ENCODE data around the gene PIK3R3. TPM values are rescaled to one million over a fixed set of nuclear protein-coding genes. Genes with fewer than 3 reads are reported as not detected.

PIK3R3 gene
- total and polyA plus RNA-seq, 8 donors, result 3.4 to 33.8 (median 12.4) TPM

GRCh38 chr1:45999507-45999906, 132.9 kb downstream of the PIK3R3 start:
- WGBS, 5 donors, result 91 to 97% (median 95%) methylated on average over 2 of the region's 2 CpGs
- intact Hi-C loops (cut with DNase I; ENCODE audit: low total_unique reads), result no loop called here
- Histone ChIP-seq H3K36me3 (peaks cover 0 to 10% (median 5%) of the 10 kb centered on the region in 4 donors), H3K4me3 (no peak overlapping the region), H3K27me3 (no peaks in the 10 kb centered on the region), H3K9me3 (no peaks in the 10 kb centered on the region), H3K4me1 (no peaks in the 10 kb centered on the region), H3K27ac (no peak overlapping the region)
- no peak for TF ChIP-seq POLR2AphosphoS5 (IDR thresholded peaks at IDR 0.05)
- TF ChIP-seq POLR2A (IDR thresholded peaks at IDR 0.05), result no peak
- TF ChIP-seq EP300 (IDR thresholded peaks at IDR 0.05), result no peak
- TF ChIP-seq CTCF (IDR thresholded peaks at IDR 0.05), result no peak
- no peak for DNase-seq

GRCh38 chr1:45998020-45998617, 134.3 kb downstream of the PIK3R3 start:
- peaks cover 0 to 8% (median 5%) of the 10 kb centered on the region in 4 donors for H3K36me3 ChIP-seq
- TF ChIP-seq EP300 (IDR thresholded peaks at IDR 0.05) (no peak), CTCF (IDR thresholded peaks at IDR 0.05) (no peak), POLR2AphosphoS5 (IDR thresholded peaks at IDR 0.05) (no peak)
- 61 to 73% (median 62%) methylated on average over 3 of the region's 3 CpGs for WGBS, 5 donors
- DNase-seq, result no peak
- intact Hi-C loops (cut with DNase I; ENCODE audit: low total_unique reads), result no loop called here
- no peak overlapping the region for H3K27ac ChIP-seq
- H3K4me1 ChIP-seq, result no peaks in the 10 kb centered on the region
- H3K9me3 ChIP-seq, result no peaks in the 10 kb centered on the region
- H3K27me3 ChIP-seq, result no peaks in the 10 kb centered on the region
- H3K4me3 ChIP-seq, result no peak overlapping the region

DNA sequence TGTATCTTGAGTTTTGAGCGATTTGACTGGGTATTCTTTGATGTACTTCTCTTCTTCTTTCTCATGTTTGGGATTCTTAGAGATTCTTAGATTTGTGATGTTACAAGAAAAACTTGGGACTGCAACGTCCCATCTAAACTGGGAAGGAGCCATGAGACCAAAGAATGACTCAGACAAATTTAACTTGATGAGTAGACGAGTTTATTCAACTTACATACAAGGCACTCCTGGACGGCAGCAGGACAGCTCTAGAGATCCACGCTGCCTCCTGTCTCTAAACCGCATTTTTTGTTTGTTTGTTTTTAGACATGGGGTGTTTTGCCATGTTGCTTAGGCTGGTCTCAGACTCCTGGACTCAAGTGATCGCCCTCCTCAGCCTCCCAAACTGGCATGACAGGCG, 137.1 kb downstream of the PIK3R3 start:
- intact Hi-C loops (cut with DNase I; ENCODE audit: low total_unique reads), result no loop called here
- no peak for DNase-seq
- H3K27me3 ChIP-seq, result no peaks in the 10 kb centered on the region
- no peak overlapping the region for H3K27ac ChIP-seq
- TF ChIP-seq CTCF (IDR thresholded peaks at IDR 0.05) (no peak), EP300 (IDR thresholded peaks at IDR 0.05) (no peak), POLR2AphosphoS5 (IDR thresholded peaks at IDR 0.05) (no peak), POLR2A (IDR thresholded peaks at IDR 0.05) (no peak)
- no peak overlapping the region for H3K4me3 ChIP-seq
- no peaks in the 10 kb centered on the region for H3K4me1 ChIP-seq
- peaks cover 0 to 4% (median 0%) of the 10 kb centered on the region in 4 donors for H3K9me3 ChIP-seq
- H3K36me3 ChIP-seq, result peaks cover 0 to 4% (median 0%) of the 10 kb centered on the region in 4 donors
- 85 to 96% (median 89%) methylated on average over 8 of the region's 8 CpGs for WGBS, 5 donors

- Histone ChIP-seq H3K36me3 (no peaks in the 10 kb centered on the region), H3K27me3 (no peaks in the 10 kb centered on the region), H3K27ac (no peak overlapping the region), H3K4me3 (no peak overlapping the region), H3K9me3 (peaks cover 0 to 4% (median 0%) of the 10 kb centered on the region in 4 donors), H3K4me1 (no peaks in the 10 kb centered on the region)
- no peak for TF ChIP-seq POLR2AphosphoS5 (IDR thresholded peaks at IDR 0.05)
- no peak for TF ChIP-seq POLR2A (IDR thresholded peaks at IDR 0.05)
- no peak for TF ChIP-seq CTCF (IDR thresholded peaks at IDR 0.05)
- no peak for TF ChIP-seq EP300 (IDR thresholded peaks at IDR 0.05)
- 88 to 98% (median 92%) methylated on average over 6 of the region's 6 CpGs for WGBS, 5 donors
- no peak for DNase-seq
- intact Hi-C loops (cut with DNase I; ENCODE audit: low total_unique reads), result no loop called here
Observed at GRCh38 chr1:45994423-45994822, 138.0 kb downstream of the PIK3R3 start.

Small RNA genes within 50 kb of the gene (small RNA-seq; reads per million reads assigned to genes)
- gene AL358075.3 (0 reads per million in 4 donors), gene AL672043.1 (0 reads per million in 4 donors)

Other genes starting within 250 kb of the PIK3R3 start
- 100 to 1,000 TPM in 2 of 5 donors, 10 to 100 TPM in 3; 52.1 to 154 (median 79.9) TPM for gene TSPAN1, start 42.5 kb upstream of the PIK3R3 start, total RNA-seq
- 100 to 1,000 TPM in 1 of 3 donors, 10 to 100 TPM in 2; 35.9 to 131 (median 38.5) TPM for gene TSPAN1, start 42.5 kb upstream of the PIK3R3 start, polyA plus RNA-seq
- not detected for gene P3R3URF, start 43.9 kb upstream of the PIK3R3 start, total RNA-seq
- not detected for gene P3R3URF, start 43.9 kb upstream of the PIK3R3 start, polyA plus RNA-seq
- 10 to 100 TPM in 4 of 5 donors, 1 to 10 TPM in 1; 2.9 to 47.3 (median 30.9) TPM for gene POMGNT1, start 65.8 kb upstream of the PIK3R3 start, total RNA-seq
- gene POMGNT1, start 65.8 kb upstream of the PIK3R3 start, polyA plus RNA-seq, result 10 to 100 TPM; 32.1 to 41.5 (median 40.3) TPM
- 10 to 100 TPM in 1 of 5 donors, 1 to 10 TPM in 3, not detected in 1; 1.2 to 30.8 (median 6.0) TPM for gene LURAP1, start 70.7 kb upstream of the PIK3R3 start, total RNA-seq
- gene LURAP1, start 70.7 kb upstream of the PIK3R3 start, polyA plus RNA-seq, result 1 to 10 TPM; 2.9 to 4.4 (median 3.4) TPM
- gene RAD54L, start 115.1 kb upstream of the PIK3R3 start, total RNA-seq, result 10 to 100 TPM in 2 of 5 donors, 1 to 10 TPM in 2, under 1 TPM in 1; 0.45 to 99.6 (median 3.9) TPM
- 1 to 10 TPM; 2.6 to 6.5 (median 3.2) TPM for gene RAD54L, start 115.1 kb upstream of the PIK3R3 start, polyA plus RNA-seq
- gene LRRC41, start 171.0 kb upstream of the PIK3R3 start, total RNA-seq, result 100 to 1,000 TPM in 1 of 5 donors, 10 to 100 TPM in 4; 21.6 to 110 (median 61.9) TPM
- 10 to 100 TPM; 22.3 to 28.7 (median 22.7) TPM for gene LRRC41, start 171.0 kb upstream of the PIK3R3 start, polyA plus RNA-seq
- gene UQCRH, start 171.1 kb upstream of the PIK3R3 start, total RNA-seq, result 100 to 1,000 TPM; 200 to 379 (median 296) TPM
- 100 to 1,000 TPM; 632 to 710 (median 677) TPM for gene UQCRH, start 171.1 kb upstream of the PIK3R3 start, polyA plus RNA-seq
- gene NSUN4, start 208.2 kb upstream of the PIK3R3 start, total RNA-seq, result 10 to 100 TPM in 3 of 5 donors, 1 to 10 TPM in 2; 1.2 to 56.7 (median 15.4) TPM
- 10 to 100 TPM in 1 of 3 donors, 1 to 10 TPM in 2; 6.6 to 15.4 (median 7.4) TPM for gene NSUN4, start 208.2 kb upstream of the PIK3R3 start, polyA plus RNA-seq

Measured in stomach (tissue), 9 donors.